IMR-90 (cell line): ENCODE results near the gene RBMS3. TPM values are rescaled to one million over a fixed set of nuclear protein-coding genes. Genes with fewer than 3 reads are reported as not detected.

Experiments
- ATAC-seq: fragments of 200-7000 bp; cut with Tn5 transposase; 2 replicates; pipeline ENCODE4 v1.9.1; 2020; ENCODE audit warnings: low read depth, mild to moderate bottlenecking, moderate library complexity
- BruUV-seq: library from RNA; stranded (reverse); fragments of 400-500 nt; replicated peaks from 2 replicates; lab custom pipeline; 2021; lab: Mats Ljungman, UMichigan
- CTCF ChIA-PET: fragments of 300-600 bp; formaldehyde crosslinking; extraction: SDS; loops from one replicate; lab custom pipeline; 2021; ENCODE audit warnings: antibody characterized with exemption; lab: Yijun Ruan, JAX
- POLR2A ChIA-PET: fragments of 300-600 bp; sonication (Branson Sonifier 250); formaldehyde crosslinking; loops from one replicate; lab custom pipeline; 2022; ENCODE audit warnings: antibody characterized with exemption; ENCODE audit not compliant: unreplicated experiment; lab: Charles Lee
- DNase-seq: peaks from one replicate; pipeline ENCODE4 v3.0.0; 2013
- H2AFZ ChIP-seq: replicated peaks from 2 replicates; pipeline ENCODE3; 2013; ENCODE audit warnings: low read length, mild to moderate bottlenecking; ENCODE audit not compliant: poor library complexity
- H2AK5ac ChIP-seq: 2 replicates; pipeline ENCODE4 v1.6.1; 2013; ENCODE audit warnings: low read depth, low read length, inconsistent platforms
- H2AK9ac ChIP-seq: replicated peaks from 2 replicates; pipeline ENCODE3; 2013; ENCODE audit warnings: mild to moderate bottlenecking, low read depth, low read length, moderate library complexity; ENCODE audit not compliant: poor library complexity
- H2BK120ac ChIP-seq: 2 replicates; pipeline ENCODE4 v1.6.1; 2013; ENCODE audit warnings: low read depth, low read length, inconsistent platforms
- H2BK15ac ChIP-seq: 3 replicates; pipeline ENCODE4 v1.6.1; 2013; ENCODE audit warnings: low read depth, low read length, inconsistent platforms
- H2BK20ac ChIP-seq: 2 replicates; pipeline ENCODE4 v1.6.1; 2013; ENCODE audit warnings: low read depth, mild to moderate bottlenecking, inconsistent platforms, low read length, moderate library complexity
- H2BK5ac ChIP-seq: 2 replicates; pipeline ENCODE4 v1.6.1; 2013; ENCODE audit warnings: mild to moderate bottlenecking, low read depth, low read length, inconsistent platforms; ENCODE audit not compliant: poor library complexity, severe bottlenecking
- H3K14ac ChIP-seq: replicated peaks from 2 replicates; pipeline ENCODE4 v1.6.1; 2013; ENCODE audit warnings: low read depth, low read length, inconsistent platforms
- H3K18ac ChIP-seq: 2 replicates; pipeline ENCODE4 v1.6.1; 2013; ENCODE audit warnings: low read depth, low read length, control low read depth
- H3K23ac ChIP-seq: 2 replicates; pipeline ENCODE4 v1.6.1; 2013; ENCODE audit warnings: low read depth, low read length, inconsistent platforms
- H3K27ac ChIP-seq: 2 replicates; pipeline ENCODE4 v1.5.1; 2013; ENCODE audit warnings: mild to moderate bottlenecking, control low read depth, low read length; ENCODE audit not compliant: insufficient read depth
- H3K27me3 ChIP-seq: 2 replicates; pipeline ENCODE4 v1.6.1; 2013; ENCODE audit warnings: low read length; ENCODE audit not compliant: control insufficient read depth, insufficient read depth
- H3K36me3 ChIP-seq: 2 replicates; pipeline ENCODE4 v1.6.1; 2013; ENCODE audit warnings: low read length, mixed read lengths; ENCODE audit not compliant: control insufficient read depth, insufficient read depth
- H3K4ac ChIP-seq: 2 replicates; pipeline ENCODE4 v1.6.1; 2013; ENCODE audit warnings: low read depth, low read length, inconsistent platforms
- H3K4me1 ChIP-seq: 2 replicates; pipeline ENCODE4 v1.6.1; 2013; ENCODE audit warnings: low read length, mixed read lengths; ENCODE audit not compliant: control insufficient read depth, insufficient read depth
- H3K4me2 ChIP-seq: 2 replicates; pipeline ENCODE4 v1.6.1; 2013; ENCODE audit warnings: low read depth, mild to moderate bottlenecking, control low read depth, low read length, moderate library complexity
- H3K4me3 ChIP-seq: 2 replicates; pipeline ENCODE4 v1.5.1; 2013; ENCODE audit warnings: low read depth, mild to moderate bottlenecking, control low read depth, low read length, moderate library complexity; ENCODE audit not compliant: insufficient read depth
- H3K56ac ChIP-seq: 2 replicates; pipeline ENCODE4 v1.6.1; 2013; ENCODE audit warnings: low read length, inconsistent platforms; ENCODE audit not compliant: insufficient read depth; ENCODE audit errors: extremely low read depth
- H3K79me1 ChIP-seq, 2 experiments: 2 replicates each; pipeline ENCODE4 v1.6.1; 2013; ENCODE audit warnings: low read length in 2 of 2, inconsistent platforms in 1 of 2, low read depth in 1 of 2
- H3K9ac ChIP-seq: 2 replicates; pipeline ENCODE4 v1.6.1; 2013; ENCODE audit warnings: low read depth, low read length, control low read depth
- H3K9me1 ChIP-seq: 2 replicates; pipeline ENCODE4 v1.6.1; 2013; ENCODE audit warnings: low read length, inconsistent platforms; ENCODE audit not compliant: insufficient read depth
- H3K9me3 ChIP-seq: 2 replicates; pipeline ENCODE4 v1.6.1; 2013; ENCODE audit warnings: low read length; ENCODE audit not compliant: control insufficient read depth, insufficient read depth
- H4K20me1 ChIP-seq: 2 replicates; pipeline ENCODE4 v1.6.1; 2013; ENCODE audit warnings: low read length, inconsistent platforms; ENCODE audit not compliant: insufficient read depth
- H4K5ac ChIP-seq: 2 replicates; pipeline ENCODE4 v1.6.1; 2013; ENCODE audit warnings: mild to moderate bottlenecking, low read depth, low read length, control low read depth
- H4K8ac ChIP-seq, 2 experiments: 2 replicates each; pipeline ENCODE4 v1.6.1; 2013; ENCODE audit warnings: low read depth in 2 of 2, low read length in 2 of 2, control low read depth in 1 of 2, inconsistent platforms in 1 of 2
- H4K91ac ChIP-seq: 2 replicates; pipeline ENCODE4 v1.6.1; 2013; ENCODE audit warnings: low read depth, low read length, inconsistent platforms; ENCODE audit not compliant: insufficient read depth
- BHLHE40 ChIP-seq: fragments of 150-350 bp; IDR thresholded peaks from 2 replicates; pipeline ENCODE4 v1.6.1; 2016; ENCODE audit warnings: mild to moderate bottlenecking, low read depth, low read length
- CEBPB ChIP-seq: IDR thresholded peaks from 2 replicates; pipeline ENCODE4 v1.6.1; 2012; ENCODE audit warnings: low read depth, low read length, improper control_type of control experiment
- CHD1 ChIP-seq: IDR thresholded peaks from 2 replicates; pipeline ENCODE4 v1.6.1; 2012; ENCODE audit warnings: low read depth, low read length, improper control_type of control experiment
- FOS ChIP-seq: fragments of 150-350 bp; IDR thresholded peaks from 2 replicates; pipeline ENCODE4 v1.6.1; 2016; ENCODE audit warnings: low read depth, low read length
- MAFK ChIP-seq: IDR thresholded peaks from 2 replicates; pipeline ENCODE4 v1.6.1; 2012; ENCODE audit warnings: low read depth, low read length, improper control_type of control experiment
- MAZ ChIP-seq: IDR thresholded peaks from 2 replicates; pipeline ENCODE4 v1.6.1; 2012; ENCODE audit warnings: low read depth, mild to moderate bottlenecking, low read length, improper control_type of control experiment, moderate library complexity, borderline replicate concordance
- MXI1 ChIP-seq: IDR thresholded peaks from 2 replicates; pipeline ENCODE4 v1.6.1; 2012; ENCODE audit warnings: low read depth, mild to moderate bottlenecking, low read length, moderate library complexity, borderline replicate concordance
- NFE2L2 ChIP-seq: fragments of 150-350 bp; IDR thresholded peaks from 2 replicates; pipeline ENCODE4 v1.6.1; 2016; ENCODE audit warnings: low read depth, mild to moderate bottlenecking, low read length
- POLR2A ChIP-seq: IDR thresholded peaks from 2 replicates; pipeline ENCODE4 v1.6.1; 2012; ENCODE audit warnings: mild to moderate bottlenecking, low read depth, low read length
- RAD21 ChIP-seq: IDR thresholded peaks from 2 replicates; pipeline ENCODE4 v1.6.1; 2012; ENCODE audit warnings: low read length, improper control_type of control experiment
- RCOR1 ChIP-seq: IDR thresholded peaks from 2 replicates; pipeline ENCODE4 v1.6.1; 2012; ENCODE audit warnings: mild to moderate bottlenecking, low read length, improper control_type of control experiment; ENCODE audit not compliant: insufficient replicate concordance
- RFX5 ChIP-seq: IDR thresholded peaks from 2 replicates; pipeline ENCODE4 v1.8.0; 2012; ENCODE audit warnings: low read depth, mild to moderate bottlenecking, low read length, moderate library complexity
- SMC3 ChIP-seq: fragments of 150-350 bp; IDR thresholded peaks from 2 replicates; pipeline ENCODE4 v1.6.1; 2016; ENCODE audit warnings: low read depth, mild to moderate bottlenecking, antibody characterized with exemption, low read length, moderate library complexity
- WGBS, 2 experiments: methylation state at CpG; one replicate each; pipeline versions ENCODE4 v1.1.5 to v1.1.7; 2013; ENCODE audit warnings: missing lambda C conversion rate in 2 of 2; ENCODE audit not compliant: insufficient read length in 1 of 2; ENCODE audit errors: extremely low coverage in 2 of 2; 5-methylcytosine and 5-hydroxymethylcytosine counted together
- dilution Hi-C: fragments of 300-500 bp; cut with HindIII; formaldehyde crosslinking; loops from one replicate; pipeline ENCODE4 v1.14.3; 2018; ENCODE audit warnings: low sequenced_read_pairs; ENCODE audit not compliant: unreplicated experiment
- in situ Hi-C: fragments of 300-500 bp; cut with MboI; formaldehyde crosslinking; loops from 3 replicates; pipeline ENCODE4 v1.14.3; 2019; ENCODE audit warnings: low sequenced_read_pairs, inconsistent platforms, mixed read lengths
- intact Hi-C: fragments of 100-400 bp; cut with micrococcal nuclease; formaldehyde crosslinking; loops from 2 replicates; pipeline ENCODE4 v1.10.0; 2022
- polyA plus RNA-seq, 3 experiments: library from polyadenylated mRNA; depleted of rRNA; stranded (reverse); fragments of >200 nt; gene quantifications; 2 replicates each; pipeline ENCODE4 v1.2.3, GENCODE V29; 2012; ENCODE audit warnings: low replicate concordance in 1 of 3
- total RNA-seq: library from RNA; depleted of rRNA; stranded (reverse); fragments of >200 nt; gene quantifications from 2 replicates; pipeline ENCODE4 v1.2.3, GENCODE V29; 2012
- TF ChIP-seq, protein P1 (sequence below): fragments of 150-350 bp; IDR thresholded peaks from 2 replicates; pipeline ENCODE4 v1.6.1; 2017; ENCODE audit warnings: mild to moderate bottlenecking, antibody characterized with exemption, low read length, low read depth
- TF ChIP-seq, protein P2 (sequence below): fragments of 150-350 bp; IDR thresholded peaks from 2 replicates; pipeline ENCODE4 v1.6.1; 2016; ENCODE audit warnings: low read depth, mild to moderate bottlenecking, low read length, moderate library complexity, borderline replicate concordance
- TF ChIP-seq, protein P3 (sequence below): conservative IDR thresholded peaks from 2 replicates; pipeline ENCODE4 v1.5.1; 2012; ENCODE audit warnings: mild to moderate bottlenecking, low read depth, low read length, improper control_type of control experiment

Gene RBMS3
- total and polyA plus RNA-seq, 2 of the 4 experiments (the other 2 are of a cell fraction) = 15.2 to 127 TPM

DNA sequence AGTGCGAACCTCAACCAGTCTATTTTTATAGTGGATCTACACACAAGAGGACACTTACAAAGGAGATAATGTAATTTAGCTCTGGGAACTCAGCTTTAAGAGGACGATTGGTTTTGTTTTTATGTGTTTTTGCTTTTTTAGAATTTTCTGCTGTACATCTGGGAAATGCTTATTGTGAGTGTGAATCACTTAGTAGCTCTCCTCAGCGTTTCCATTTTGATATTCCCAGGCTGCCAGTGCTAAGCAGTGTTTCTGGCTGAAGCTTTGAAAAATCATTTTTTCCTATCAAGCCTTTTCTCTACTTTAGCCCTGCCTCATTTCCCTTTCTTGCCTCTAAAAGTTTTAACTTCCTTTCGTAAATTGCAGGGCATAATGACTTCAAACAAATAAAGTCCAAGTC lies 117.9 kb downstream of the RBMS3 start:
- Histone ChIP-seq H3K18ac (no peak overlapping the region), H3K56ac (no peak overlapping the region), H2BK5ac (no peak overlapping the region), H3K23ac (no peak overlapping the region), H3K14ac (no peak overlapping the region), H3K4ac (no peak overlapping the region), H2AFZ (no peak overlapping the region), H4K5ac (no peak overlapping the region), H3K4me3 (no peak overlapping the region), H3K27ac (no peak overlapping the region), H3K4me2 (no peak overlapping the region), H3K9ac (no peak overlapping the region), H3K36me3 (no peaks in the 10 kb centered on the region), H3K9me3 (no peaks in the 10 kb centered on the region), H3K79me1 (peaks cover 41 to 51% of the 10 kb centered on the region in 2 experiments), H2BK120ac (no peak overlapping the region), H4K91ac (no peak overlapping the region), H3K4me1 (peaks cover 2% of the 10 kb centered on the region; the same call in 1 of the 2 replicates), H2AK5ac (no peak overlapping the region), H2BK15ac (no peak overlapping the region), H2AK9ac (no peak overlapping the region), H3K27me3 (no peaks in the 10 kb centered on the region), H4K20me1 (peaks cover 5% of the 10 kb centered on the region; the same call in 1 of the 2 replicates), H3K9me1 (peaks cover 3% of the 10 kb centered on the region; the same call in 1 of the 2 replicates), H2BK20ac (no peak overlapping the region), H4K8ac (no peak overlapping the region)
- no TSS peak for BruUV-seq
- WGBS, 2 experiments = no CpG with 5 or more reads among the region's 4 CpGs
- intact Hi-C loops (no loop called here), dilution Hi-C loops (no loop called here), in situ Hi-C loops (no loop called here)
- ChIA-PET POLR2A (no interaction called here), CTCF (interaction anchor here (0.5 to 1.0 kb wide), 2 partner anchors 483 to 531 kb away, joined by 3 read pairs; no protein-coding TSS in a partner anchor)
- TF ChIP-seq, protein P1, sequence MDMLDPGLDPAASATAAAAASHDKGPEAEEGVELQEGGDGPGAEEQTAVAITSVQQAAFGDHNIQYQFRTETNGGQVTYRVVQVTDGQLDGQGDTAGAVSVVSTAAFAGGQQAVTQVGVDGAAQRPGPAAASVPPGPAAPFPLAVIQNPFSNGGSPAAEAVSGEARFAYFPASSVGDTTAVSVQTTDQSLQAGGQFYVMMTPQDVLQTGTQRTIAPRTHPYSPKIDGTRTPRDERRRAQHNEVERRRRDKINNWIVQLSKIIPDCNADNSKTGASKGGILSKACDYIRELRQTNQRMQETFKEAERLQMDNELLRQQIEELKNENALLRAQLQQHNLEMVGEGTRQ = no peak
- TF ChIP-seq RFX5 (no peak), MXI1 (no peak), CHD1 (no peak), RAD21 (no peak), CEBPB (no peak), MAZ (no peak), NFE2L2 (no peak), FOS (no peak), BHLHE40 (no peak), MAFK (no peak), SMC3 (no peak), RCOR1 (no peak), POLR2A (no peak)
- TF ChIP-seq, protein P2, sequence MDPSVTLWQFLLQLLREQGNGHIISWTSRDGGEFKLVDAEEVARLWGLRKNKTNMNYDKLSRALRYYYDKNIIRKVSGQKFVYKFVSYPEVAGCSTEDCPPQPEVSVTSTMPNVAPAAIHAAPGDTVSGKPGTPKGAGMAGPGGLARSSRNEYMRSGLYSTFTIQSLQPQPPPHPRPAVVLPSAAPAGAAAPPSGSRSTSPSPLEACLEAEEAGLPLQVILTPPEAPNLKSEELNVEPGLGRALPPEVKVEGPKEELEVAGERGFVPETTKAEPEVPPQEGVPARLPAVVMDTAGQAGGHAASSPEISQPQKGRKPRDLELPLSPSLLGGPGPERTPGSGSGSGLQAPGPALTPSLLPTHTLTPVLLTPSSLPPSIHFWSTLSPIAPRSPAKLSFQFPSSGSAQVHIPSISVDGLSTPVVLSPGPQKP = no peak
- TF ChIP-seq, protein P3, sequence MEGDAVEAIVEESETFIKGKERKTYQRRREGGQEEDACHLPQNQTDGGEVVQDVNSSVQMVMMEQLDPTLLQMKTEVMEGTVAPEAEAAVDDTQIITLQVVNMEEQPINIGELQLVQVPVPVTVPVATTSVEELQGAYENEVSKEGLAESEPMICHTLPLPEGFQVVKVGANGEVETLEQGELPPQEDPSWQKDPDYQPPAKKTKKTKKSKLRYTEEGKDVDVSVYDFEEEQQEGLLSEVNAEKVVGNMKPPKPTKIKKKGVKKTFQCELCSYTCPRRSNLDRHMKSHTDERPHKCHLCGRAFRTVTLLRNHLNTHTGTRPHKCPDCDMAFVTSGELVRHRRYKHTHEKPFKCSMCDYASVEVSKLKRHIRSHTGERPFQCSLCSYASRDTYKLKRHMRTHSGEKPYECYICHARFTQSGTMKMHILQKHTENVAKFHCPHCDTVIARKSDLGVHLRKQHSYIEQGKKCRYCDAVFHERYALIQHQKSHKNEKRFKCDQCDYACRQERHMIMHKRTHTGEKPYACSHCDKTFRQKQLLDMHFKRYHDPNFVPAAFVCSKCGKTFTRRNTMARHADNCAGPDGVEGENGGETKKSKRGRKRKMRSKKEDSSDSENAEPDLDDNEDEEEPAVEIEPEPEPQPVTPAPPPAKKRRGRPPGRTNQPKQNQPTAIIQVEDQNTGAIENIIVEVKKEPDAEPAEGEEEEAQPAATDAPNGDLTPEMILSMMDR = no peak
- no peak for DNase-seq
- ATAC-seq = no peak
